AG04449 (cell line): ENCODE measurements around the gene PCARE.

Experiments
- CTCF ChIA-PET: fragments of 350-600 bp; formaldehyde crosslinking; extraction: SDS; loops from one replicate; lab custom pipeline; 2021; ENCODE audit warnings: antibody characterized with exemption; lab: Yijun Ruan, JAX
- POLR2A ChIA-PET: fragments of 400-600, 350-600 bp; formaldehyde crosslinking; extraction: SDS; loops from one replicate; lab custom pipeline; 2020; ENCODE audit warnings: antibody characterized with exemption, inconsistent platforms; lab: Yijun Ruan, JAX
- DNase-seq: peaks from one replicate; pipeline ENCODE4 v3.0.0-alpha.2; 2010; ENCODE audit warnings: low read depth, low spot score
- H3K4me3 ChIP-seq: 2 replicates; pipeline ENCODE4 v1.5.1; 2011; ENCODE audit warnings: low read depth, mild to moderate bottlenecking, control low read depth, low read length
- TF ChIP-seq, protein P1 (sequence below): IDR thresholded peaks from one replicate; pipeline ENCODE4 v1.5.1; 2011; ENCODE audit warnings: mild to moderate bottlenecking, moderate library complexity, low read length, control low read depth, inconsistent platforms; ENCODE audit not compliant: insufficient read depth; ENCODE audit errors: missing control alignments

The PCARE gene

GRCh38 chr2:29032189-29032588, 42.1 kb downstream of the PCARE start:
- ChIA-PET POLR2A (no interaction called here), CTCF (interaction anchor here (1.2 to 1.8 kb wide), 2 partner anchors 30 to 891 kb away, joined by 3 to 4 read pairs; no protein-coding TSS in a partner anchor)
- TF ChIP-seq, protein P1, sequence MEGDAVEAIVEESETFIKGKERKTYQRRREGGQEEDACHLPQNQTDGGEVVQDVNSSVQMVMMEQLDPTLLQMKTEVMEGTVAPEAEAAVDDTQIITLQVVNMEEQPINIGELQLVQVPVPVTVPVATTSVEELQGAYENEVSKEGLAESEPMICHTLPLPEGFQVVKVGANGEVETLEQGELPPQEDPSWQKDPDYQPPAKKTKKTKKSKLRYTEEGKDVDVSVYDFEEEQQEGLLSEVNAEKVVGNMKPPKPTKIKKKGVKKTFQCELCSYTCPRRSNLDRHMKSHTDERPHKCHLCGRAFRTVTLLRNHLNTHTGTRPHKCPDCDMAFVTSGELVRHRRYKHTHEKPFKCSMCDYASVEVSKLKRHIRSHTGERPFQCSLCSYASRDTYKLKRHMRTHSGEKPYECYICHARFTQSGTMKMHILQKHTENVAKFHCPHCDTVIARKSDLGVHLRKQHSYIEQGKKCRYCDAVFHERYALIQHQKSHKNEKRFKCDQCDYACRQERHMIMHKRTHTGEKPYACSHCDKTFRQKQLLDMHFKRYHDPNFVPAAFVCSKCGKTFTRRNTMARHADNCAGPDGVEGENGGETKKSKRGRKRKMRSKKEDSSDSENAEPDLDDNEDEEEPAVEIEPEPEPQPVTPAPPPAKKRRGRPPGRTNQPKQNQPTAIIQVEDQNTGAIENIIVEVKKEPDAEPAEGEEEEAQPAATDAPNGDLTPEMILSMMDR = no peak
- H3K4me3 ChIP-seq = no peak overlapping the region
- no peak for DNase-seq

DNA sequence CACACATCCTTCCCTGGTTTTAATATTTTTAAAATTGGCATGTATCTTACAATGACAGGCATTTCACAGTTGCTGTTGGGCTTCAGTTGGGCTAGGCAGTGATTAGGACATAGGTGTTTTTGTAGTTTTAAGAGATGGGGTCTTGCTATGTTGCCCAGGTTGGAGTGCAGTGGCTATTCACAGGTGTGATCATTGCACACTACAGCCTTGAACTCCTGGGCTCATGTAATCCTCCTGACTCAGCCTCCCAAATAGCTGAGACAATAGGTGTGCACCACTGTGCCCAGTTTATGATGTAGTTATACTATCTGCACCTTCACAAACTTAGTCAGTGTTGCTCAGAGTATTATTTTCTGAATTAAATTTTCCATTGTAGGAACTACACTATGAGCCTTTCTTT, 43.3 kb downstream of the PCARE start:
- no peak for DNase-seq
- no peak overlapping the region for H3K4me3 ChIP-seq
- POLR2A ChIA-PET = no interaction called here
- TF ChIP-seq, protein P1 = no peak
- CTCF ChIA-PET = no interaction called here

GRCh38 chr2:29025711-29026110, 48.6 kb downstream of the PCARE start:
- POLR2A ChIA-PET = no interaction called here
- no peak overlapping the region for H3K4me3 ChIP-seq
- TF ChIP-seq, protein P1 = no peak
- no peak for DNase-seq
- CTCF ChIA-PET = no interaction called here

DNA sequence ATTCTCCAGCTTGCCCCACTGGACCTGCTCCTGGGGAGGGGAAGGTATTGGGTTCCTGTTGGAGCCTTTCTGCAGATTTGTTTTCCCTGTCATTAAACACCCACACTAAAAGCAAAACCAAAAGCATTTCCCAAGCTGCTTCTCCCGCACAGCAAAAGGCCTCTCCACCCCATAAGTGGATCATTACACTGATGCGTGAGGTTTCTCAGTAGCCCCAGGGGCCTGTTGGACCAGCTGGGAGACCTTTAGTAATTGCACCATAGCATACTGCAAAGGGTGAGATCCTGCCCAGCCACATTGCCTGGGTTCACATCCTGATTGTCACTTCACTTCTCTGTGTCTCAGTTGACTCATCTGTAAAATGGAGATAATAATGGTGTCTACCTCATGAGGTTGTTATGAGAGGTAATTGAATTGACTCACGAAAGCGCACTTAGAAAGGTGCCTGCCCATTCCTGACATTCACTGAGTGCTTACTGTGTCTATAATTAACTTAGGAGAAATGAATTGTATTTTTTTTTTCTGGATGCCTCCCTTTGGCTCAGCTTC, 49.4 kb downstream of the PCARE start:
- DNase-seq = no peak
- no peak overlapping the region for H3K4me3 ChIP-seq
- CTCF ChIA-PET = no interaction called here
- POLR2A ChIA-PET = interaction anchor here (0.6 kb wide), 1 partner anchor 32 kb away, joined by 4 read pairs; no protein-coding TSS in a partner anchor
- TF ChIP-seq, protein P1 = no peak

GRCh38 chr2:29023188-29023587, 51.1 kb downstream of the PCARE start:
- ChIA-PET POLR2A (no interaction called here), CTCF (no interaction called here)
- no peak for DNase-seq
- TF ChIP-seq, protein P1 = no peak
- H3K4me3 ChIP-seq = no peak overlapping the region

DNA sequence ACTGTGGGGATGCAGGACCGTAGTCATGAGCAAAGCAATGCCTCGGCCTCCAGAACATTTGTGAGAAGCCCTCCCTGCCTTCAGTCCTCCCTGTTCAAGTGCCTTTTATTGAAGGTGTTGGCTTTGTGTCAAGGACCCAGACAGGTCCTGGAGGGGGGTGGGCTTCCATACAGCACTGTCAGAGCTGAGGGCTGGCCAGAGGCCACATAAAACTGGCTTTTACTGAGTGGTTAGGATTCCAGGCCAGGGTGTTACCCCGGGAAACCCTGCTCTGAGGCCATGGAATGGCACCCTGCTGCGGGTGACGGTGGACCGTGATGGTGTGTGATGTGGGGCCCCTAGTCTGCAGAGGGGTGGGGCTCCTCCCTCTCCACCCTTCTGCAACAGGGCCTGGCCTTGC, 51.6 kb downstream of the PCARE start:
- no peak overlapping the region for H3K4me3 ChIP-seq
- no peak for DNase-seq
- TF ChIP-seq, protein P1 = no peak
- ChIA-PET POLR2A (no interaction called here), CTCF (no interaction called here)
